AG04450 (cell line): ENCODE measurements around the gene WAC. TPM values are rescaled to one million over a fixed set of nuclear protein-coding genes. Genes with fewer than 3 reads are reported as not detected.

Experiments
- CTCF ChIA-PET: fragments of 300-600, 350-600 bp; formaldehyde crosslinking; extraction: SDS; loops from one replicate; lab custom pipeline; 2022; ENCODE audit warnings: antibody characterized with exemption, inconsistent platforms; lab: Charles Lee
- POLR2A ChIA-PET: fragments of 350-600 bp; formaldehyde crosslinking; extraction: SDS; loops from one replicate; lab custom pipeline; 2021; ENCODE audit warnings: antibody characterized with exemption, inconsistent platforms; lab: Yijun Ruan, JAX
- DNase-seq: peaks from one replicate; pipeline ENCODE4 v3.0.0-alpha.2; 2011; ENCODE audit warnings: low read depth, low spot score
- H3K27ac ChIP-seq: one replicate; pipeline ENCODE4 v1.5.1; 2012; ENCODE audit warnings: low read depth, low read length, control low read depth
- H3K27me3 ChIP-seq: one replicate; pipeline ENCODE4 v1.6.0; 2012; ENCODE audit warnings: low read length; ENCODE audit not compliant: control insufficient read depth, insufficient read depth
- H3K4me3 ChIP-seq: 2 replicates; pipeline ENCODE4 v1.5.1; 2011; ENCODE audit warnings: mild to moderate bottlenecking, low read depth, low read length, control low read depth
- H3K9me3 ChIP-seq: 2 replicates; pipeline ENCODE4 v1.5.1; 2012; ENCODE audit warnings: low read length; ENCODE audit not compliant: control insufficient read depth, insufficient read depth
- polyA plus RNA-seq: library from polyadenylated mRNA; depleted of rRNA; stranded (reverse); fragments of >200 nt; gene quantifications from 2 replicates; pipeline ENCODE4 v1.2.3, GENCODE V29; 2011
- TF ChIP-seq, protein P1 (sequence below): IDR thresholded peaks from 2 replicates; pipeline ENCODE4 v1.5.1; 2011; ENCODE audit warnings: low read depth, low read length, control low read depth, inconsistent platforms

The WAC gene
- polyA plus RNA-seq, 1 experiment, result 90.5 TPM

DNA sequence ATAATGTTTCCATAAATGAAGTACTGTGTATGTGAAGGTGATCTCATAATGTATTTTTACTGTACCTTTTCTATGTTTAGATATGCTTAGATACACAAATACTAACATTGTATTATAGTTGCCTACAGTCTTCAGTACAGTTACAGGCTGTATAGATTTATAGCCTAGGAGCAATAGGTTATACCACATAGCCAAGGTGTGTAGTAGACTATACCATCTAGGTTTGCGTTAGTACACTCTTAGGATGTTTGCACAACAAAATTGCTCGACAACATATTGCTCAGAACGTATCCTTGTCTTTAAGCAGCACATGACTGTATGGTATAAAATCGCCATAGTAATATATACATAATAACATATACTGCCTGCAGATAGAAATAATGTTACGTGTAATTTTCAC lies 42.9 kb downstream of the WAC start:
- DNase-seq, result no peak
- Histone ChIP-seq H3K27ac (no peak overlapping the region), H3K4me3 (no peak overlapping the region), H3K27me3 (no peaks in the 10 kb centered on the region), H3K9me3 (no peaks in the 10 kb centered on the region)
- ChIA-PET POLR2A (no interaction called here), CTCF (no interaction called here)
- TF ChIP-seq, protein P1, sequence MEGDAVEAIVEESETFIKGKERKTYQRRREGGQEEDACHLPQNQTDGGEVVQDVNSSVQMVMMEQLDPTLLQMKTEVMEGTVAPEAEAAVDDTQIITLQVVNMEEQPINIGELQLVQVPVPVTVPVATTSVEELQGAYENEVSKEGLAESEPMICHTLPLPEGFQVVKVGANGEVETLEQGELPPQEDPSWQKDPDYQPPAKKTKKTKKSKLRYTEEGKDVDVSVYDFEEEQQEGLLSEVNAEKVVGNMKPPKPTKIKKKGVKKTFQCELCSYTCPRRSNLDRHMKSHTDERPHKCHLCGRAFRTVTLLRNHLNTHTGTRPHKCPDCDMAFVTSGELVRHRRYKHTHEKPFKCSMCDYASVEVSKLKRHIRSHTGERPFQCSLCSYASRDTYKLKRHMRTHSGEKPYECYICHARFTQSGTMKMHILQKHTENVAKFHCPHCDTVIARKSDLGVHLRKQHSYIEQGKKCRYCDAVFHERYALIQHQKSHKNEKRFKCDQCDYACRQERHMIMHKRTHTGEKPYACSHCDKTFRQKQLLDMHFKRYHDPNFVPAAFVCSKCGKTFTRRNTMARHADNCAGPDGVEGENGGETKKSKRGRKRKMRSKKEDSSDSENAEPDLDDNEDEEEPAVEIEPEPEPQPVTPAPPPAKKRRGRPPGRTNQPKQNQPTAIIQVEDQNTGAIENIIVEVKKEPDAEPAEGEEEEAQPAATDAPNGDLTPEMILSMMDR, result no peak

DNA sequence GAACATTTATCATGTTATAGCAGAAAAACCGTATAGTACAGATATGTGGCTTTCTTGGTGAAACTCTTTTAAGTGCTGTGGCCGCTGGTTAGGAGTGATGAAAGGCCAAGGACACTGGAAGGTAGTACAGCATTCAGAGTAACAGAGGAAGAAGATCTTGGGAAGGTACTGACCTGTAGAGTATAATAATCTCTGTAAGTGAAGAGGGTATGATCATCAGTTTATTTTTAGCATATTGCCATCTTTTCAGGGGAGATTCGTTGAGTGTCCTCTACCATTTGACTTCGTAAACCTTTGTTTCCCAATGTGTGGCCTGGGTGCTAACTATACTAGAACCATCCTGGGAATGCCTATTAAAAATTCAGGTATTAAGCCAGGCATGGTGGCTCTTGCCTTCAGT lies 44.6 kb downstream of the WAC start:
- Histone ChIP-seq H3K27me3 (no peaks in the 10 kb centered on the region), H3K9me3 (no peaks in the 10 kb centered on the region), H3K4me3 (no peak overlapping the region), H3K27ac (no peak overlapping the region)
- ChIA-PET CTCF (no interaction called here), POLR2A (no interaction called here)
- no peak for DNase-seq
- TF ChIP-seq, protein P1, result no peak

DNA sequence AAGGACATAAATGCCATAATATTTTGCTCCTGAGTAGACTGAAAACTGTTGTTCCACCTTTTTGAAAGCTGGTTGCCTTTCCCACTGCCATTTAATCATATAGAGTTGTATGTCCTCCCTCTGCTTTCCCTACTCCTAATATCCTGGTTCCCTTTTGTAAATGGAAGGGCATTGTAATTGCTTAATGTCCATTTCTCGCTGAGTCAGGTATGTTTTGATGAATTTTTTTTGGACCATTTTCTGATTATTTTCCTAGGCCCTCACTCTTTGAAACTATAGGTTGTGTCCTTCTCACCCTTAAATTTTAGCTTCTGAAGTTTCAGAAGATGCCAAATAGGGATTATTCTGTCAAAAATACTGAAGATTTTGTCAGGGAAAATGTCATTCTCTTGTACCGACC lies 45.5 kb downstream of the WAC start:
- TF ChIP-seq, protein P1, result no peak
- CTCF ChIA-PET, result no interaction called here
- POLR2A ChIA-PET, result interaction anchor here (0.6 kb wide), 1 partner anchor 66 kb away, joined by 5 read pairs; no protein-coding TSS in a partner anchor
- no peak for DNase-seq
- no peaks in the 10 kb centered on the region for H3K27me3 ChIP-seq
- no peak overlapping the region for H3K27ac ChIP-seq
- no peaks in the 10 kb centered on the region for H3K9me3 ChIP-seq
- H3K4me3 ChIP-seq, result no peak overlapping the region

DNA sequence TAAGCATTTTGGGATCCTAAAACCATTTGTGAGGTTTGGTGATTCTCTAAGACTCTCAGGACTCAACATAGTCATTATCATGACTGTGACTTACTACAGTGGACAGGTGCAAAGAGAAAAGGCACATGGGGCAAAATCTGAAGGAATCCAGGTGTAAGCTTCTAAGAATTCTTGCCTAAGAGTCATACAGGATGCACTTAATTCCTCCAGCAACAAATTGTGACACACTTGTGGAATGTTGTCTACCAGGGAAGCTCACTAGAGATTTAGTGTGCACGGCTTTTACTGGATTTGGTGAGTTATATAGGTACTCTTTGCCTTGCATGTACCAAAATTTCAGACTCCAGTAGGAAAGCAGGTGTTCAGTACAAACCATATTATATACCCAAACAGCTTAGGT lies 47.9 kb downstream of the WAC start:
- CTCF ChIA-PET, result interaction anchor here (0.6 to 1.2 kb wide), 2 partner anchors 8 to 600 kb away, joined by 3 to 6 read pairs; no protein-coding TSS in a partner anchor
- Histone ChIP-seq H3K9me3 (no peaks in the 10 kb centered on the region), H3K4me3 (no peak overlapping the region), H3K27me3 (no peaks in the 10 kb centered on the region), H3K27ac (no peak overlapping the region)
- POLR2A ChIA-PET, result no interaction called here
- TF ChIP-seq, protein P1, result no peak
- no peak for DNase-seq

DNA sequence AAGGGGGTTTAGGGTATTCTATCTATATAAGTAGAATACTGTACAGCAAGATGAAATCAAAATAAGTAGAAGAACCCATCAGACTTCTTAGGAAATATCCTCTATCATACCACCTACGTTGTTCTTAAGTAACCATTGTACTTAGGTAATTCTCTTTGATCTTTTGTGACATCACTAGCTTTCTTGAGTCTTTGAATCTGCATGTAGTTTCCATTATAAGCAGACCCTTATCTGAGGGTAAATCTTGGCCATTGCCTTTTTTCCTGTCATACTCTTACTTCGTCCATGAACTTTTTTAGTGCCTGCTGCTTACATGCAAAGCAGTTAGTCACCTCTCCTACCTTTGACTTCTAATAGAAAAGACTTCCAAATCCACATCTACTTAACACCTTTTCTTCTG lies 49.0 kb downstream of the WAC start:
- H3K27ac ChIP-seq, result no peak overlapping the region
- H3K9me3 ChIP-seq, result no peaks in the 10 kb centered on the region
- CTCF ChIA-PET, result no interaction called here
- POLR2A ChIA-PET, result no interaction called here
- TF ChIP-seq, protein P1, result no peak
- H3K4me3 ChIP-seq, result no peak overlapping the region
- no peak for DNase-seq
- no peaks in the 10 kb centered on the region for H3K27me3 ChIP-seq
